Left ventricle myocardium inferior (tissue), 1 donor: ENCODE data around the gene NKAIN2. TPM values are rescaled to one million over a fixed set of nuclear protein-coding genes. Genes with fewer than 3 reads are reported as not detected.
"Not testable (repeated sequence)": the region's sequence is repeated elsewhere in the genome, so short reads cannot be mapped to it uniquely, and the experiment has no call there.

Experiments
- DNase-seq: peaks from one replicate; pipeline ENCODE4 v3.0.0-alpha.2; 2020
- H3K27ac ChIP-seq: fragments of 200-600 bp; replicated peaks from 2 replicates; pipeline ENCODE4 v1.8.0; 2021
- H3K27me3 ChIP-seq: fragments of 200-600 bp; 2 replicates; pipeline ENCODE4 v1.8.0; 2021; ENCODE audit warnings: low read depth
- H3K36me3 ChIP-seq: fragments of 200-600 bp; 2 replicates; pipeline ENCODE4 v1.8.0; 2021
- H3K4me1 ChIP-seq: fragments of 200-600 bp; 2 replicates; pipeline ENCODE4 v1.8.0; 2021
- H3K4me3 ChIP-seq: fragments of 200-600 bp; 2 replicates; pipeline ENCODE4 v1.8.0; 2021; ENCODE audit warnings: mild to moderate bottlenecking, moderate library complexity
- H3K9me3 ChIP-seq: fragments of 200-600 bp; replicated peaks from 2 replicates; pipeline ENCODE4 v1.8.0; 2021
- CTCF ChIP-seq: fragments of 200-600 bp; IDR thresholded peaks from 2 replicates; pipeline ENCODE4 v1.8.0; 2021; ENCODE audit warnings: antibody characterized with exemption, mild to moderate bottlenecking, borderline replicate concordance
- intact Hi-C: fragments of 100-400 bp; cut with micrococcal nuclease; formaldehyde crosslinking; loops from one replicate; pipeline ENCODE4 v1.11.0; 2022
- total RNA-seq: library from RNA; stranded (reverse); fragmentation: NEBNext Ultra II Directional; extraction: Animal tissue kit (Norgen Biotek cat#: 25700); gene quantifications from one replicate; pipeline ENCODE4 v1.2.1, GENCODE V29; 2021
- donor health status: DM: no; HTN: yes; CAD: no; lungs with severe emphysema.

NKAIN2 gene
- total RNA-seq, 1 donor from 2014 or later: 0.22 TPM

GRCh38 chr6:124234801-124235200, 431.1 kb downstream of the NKAIN2 start:
- Histone ChIP-seq H3K4me3 (no peak overlapping the region), H3K27ac (no peak overlapping the region), H3K27me3 (no peaks in the 10 kb centered on the region), H3K36me3 (no peaks in the 10 kb centered on the region), H3K4me1 (no peaks in the 10 kb centered on the region), H3K9me3 (peaks cover 10% of the 10 kb centered on the region)
- DNase-seq: no peak
- TF ChIP-seq CTCF: no peak
- intact Hi-C loops: no loop called here

GRCh38 chr6:124237911-124238310, 434.2 kb downstream of the NKAIN2 start:
- Histone ChIP-seq H3K27ac (no peak overlapping the region), H3K27me3 (no peaks in the 10 kb centered on the region), H3K9me3 (peaks cover 24% of the 10 kb centered on the region), H3K36me3 (no peaks in the 10 kb centered on the region), H3K4me3 (no peak overlapping the region), H3K4me1 (no peaks in the 10 kb centered on the region)
- DNase-seq: no peak
- intact Hi-C loops: no loop called here
- no peak for TF ChIP-seq CTCF

GRCh38 chr6:124238408-124238807, 434.7 kb downstream of the NKAIN2 start:
- H3K36me3 ChIP-seq, H3K4me3 ChIP-seq, DNase-seq, intact Hi-C loops, H3K27me3 ChIP-seq, H3K27ac ChIP-seq, H3K4me1 ChIP-seq: not testable (repeated sequence)
- H3K9me3 ChIP-seq: peaks cover 29% of the 10 kb centered on the region

GRCh38 chr6:124254941-124255685, 451.4 kb downstream of the NKAIN2 start:
- Histone ChIP-seq H3K27ac (no peak overlapping the region), H3K4me1 (no peaks in the 10 kb centered on the region), H3K36me3 (no peaks in the 10 kb centered on the region), H3K27me3 (no peaks in the 10 kb centered on the region), H3K4me3 (no peak overlapping the region), H3K9me3 (peaks cover under 1% of the 10 kb centered on the region)
- no peak for TF ChIP-seq CTCF
- DNase-seq: no peak
- intact Hi-C loops: no loop called here

- intact Hi-C loops: no loop called here
- Histone ChIP-seq H3K9me3 (no peaks in the 10 kb centered on the region), H3K36me3 (no peaks in the 10 kb centered on the region), H3K4me3 (no peak overlapping the region), H3K27ac (no peak overlapping the region), H3K4me1 (no peaks in the 10 kb centered on the region), H3K27me3 (no peaks in the 10 kb centered on the region)
- TF ChIP-seq CTCF: no peak
- no peak for DNase-seq
Observed at GRCh38 chr6:124260337-124260736, 456.7 kb downstream of the NKAIN2 start.

GRCh38 chr6:124269733-124270132, 466.1 kb downstream of the NKAIN2 start:
- Histone ChIP-seq H3K4me3 (no peak overlapping the region), H3K27me3 (no peaks in the 10 kb centered on the region), H3K9me3 (peaks cover 4% of the 10 kb centered on the region), H3K27ac (no peak overlapping the region), H3K36me3 (no peaks in the 10 kb centered on the region), H3K4me1 (no peaks in the 10 kb centered on the region)
- no peak for DNase-seq
- intact Hi-C loops: no loop called here
- no peak for TF ChIP-seq CTCF
